H1 (cell line): ENCODE measurements around the gene MLYCD. TPM values are rescaled to one million over a fixed set of nuclear protein-coding genes. Genes with fewer than 3 reads are reported as not detected.

Experiments used
- CTCF ChIA-PET: fragments of 300-600 bp; sonication (Branson Sonifier 250); formaldehyde crosslinking; loops from one replicate; lab custom pipeline; 2021; ENCODE audit not compliant: partially characterized antibody; lab: Charles Lee
- POLR2A ChIA-PET: fragments of 300-600 bp; sonication (Branson Sonifier 250); formaldehyde crosslinking; loops from one replicate; lab custom pipeline; 2021; ENCODE audit warnings: inconsistent platforms; ENCODE audit not compliant: partially characterized antibody; lab: Charles Lee
- DNase-seq, 2 experiments: peaks; one replicate each; pipeline versions ENCODE4 v3.0.0 to v3.0.0-alpha.2; 2010 to 2022; ENCODE audit warnings: low spot score in 2 of 2, low read depth in 1 of 2, mixed read lengths in 1 of 2
- FAIRE-seq: peaks from 2 replicates; lab custom pipeline; 2011; peaks lifted over from hg19 to GRCh38; lab: Jason Lieb, UNC
- H2AFZ ChIP-seq: 2 replicates; pipeline ENCODE4 v1.8.1; 2012; ENCODE audit warnings: low read length, inconsistent platforms
- H2AK5ac ChIP-seq: 2 replicates; pipeline ENCODE4 v1.6.1; 2013; ENCODE audit warnings: low read depth, low read length
- H2BK120ac ChIP-seq: replicated peaks from 2 replicates; pipeline ENCODE3; 2013; ENCODE audit warnings: low read depth, low read length, inconsistent platforms
- H2BK12ac ChIP-seq: 2 replicates; pipeline ENCODE4 v1.6.1; 2013; ENCODE audit warnings: low read depth, low read length
- H2BK15ac ChIP-seq: 2 replicates; pipeline ENCODE4 v1.6.1; 2013; ENCODE audit warnings: low read length
- H2BK20ac ChIP-seq: 2 replicates; pipeline ENCODE4 v1.6.1; 2013; ENCODE audit warnings: low read length
- H2BK5ac ChIP-seq: 2 replicates; pipeline ENCODE4 v1.6.1; 2013; ENCODE audit warnings: low read depth, low read length
- H3K14ac ChIP-seq: 2 replicates; pipeline ENCODE4 v1.6.1; 2013; ENCODE audit warnings: inconsistent platforms; ENCODE audit not compliant: insufficient read length
- H3K18ac ChIP-seq: 2 replicates; pipeline ENCODE4 v1.6.1; 2013; ENCODE audit warnings: low read length; ENCODE audit errors: extremely low read depth
- H3K23ac ChIP-seq: 2 replicates; pipeline ENCODE4 v1.6.1; 2013; ENCODE audit warnings: inconsistent platforms; ENCODE audit not compliant: insufficient read length
- H3K23me2 ChIP-seq: 2 replicates; pipeline ENCODE4 v1.6.1; 2013; ENCODE audit warnings: low read depth, low read length
- H3K27ac ChIP-seq: 2 replicates; pipeline ENCODE4 v1.6.1; 2011; ENCODE audit warnings: low read depth, low read length, inconsistent platforms
- H3K27me3 ChIP-seq, 4 experiments: replicated peaks in 1 of 4; 1 replicate in 1 of 4; 2 replicates in 3 of 4; pipeline versions ENCODE4 v1.6.1 to v1.8.1; 2011 to 2013; ENCODE audit warnings: low read length in 3 of 4, mild to moderate bottlenecking in 3 of 4, inconsistent platforms in 2 of 4, mixed read lengths in 2 of 4, moderate library complexity in 1 of 4; ENCODE audit not compliant: control insufficient read depth in 3 of 4, insufficient read depth in 3 of 4; ENCODE audit errors: extremely low read depth in 1 of 4
- H3K36me3 ChIP-seq, 4 experiments: 2 replicates each; pipeline versions ENCODE4 v1.6.1 to v1.8.1; 2011 to 2013; ENCODE audit warnings: mild to moderate bottlenecking in 4 of 4, low read length in 3 of 4, moderate library complexity in 2 of 4, control low read depth in 1 of 4, inconsistent platforms in 1 of 4; ENCODE audit not compliant: insufficient read depth in 4 of 4, control insufficient read depth in 2 of 4
- H3K4ac ChIP-seq: replicated peaks from 2 replicates; pipeline ENCODE3; 2013; ENCODE audit warnings: low read length, low read depth, mixed read lengths, inconsistent platforms; ENCODE audit not compliant: insufficient read length
- H3K4me1 ChIP-seq, 4 experiments: replicated peaks in 1 of 4; 1 replicate in 1 of 4; 2 replicates in 3 of 4; pipeline versions ENCODE4 v1.6.1 to v1.8.1; 2011 to 2013; ENCODE audit warnings: low read length in 3 of 4, inconsistent platforms in 2 of 4, mixed read lengths in 1 of 4; ENCODE audit not compliant: insufficient read depth in 4 of 4, control insufficient read depth in 3 of 4
- H3K4me2 ChIP-seq, 2 experiments: 2 replicates each; pipeline versions ENCODE4 v1.6.1 to v1.8.1; 2011 to 2013; ENCODE audit warnings: low read depth in 2 of 2, low read length in 2 of 2, control low read depth in 1 of 2, inconsistent platforms in 1 of 2, mild to moderate bottlenecking in 1 of 2; ENCODE audit not compliant: insufficient read depth in 1 of 2
- H3K4me3 ChIP-seq, 4 experiments: fragments of 200-600, 300-600 bp in 1 of 4; sonication (generic), shearing (Covaris generic), sonication (Bioruptor Twin) in 1 of 4; 2 replicates each; pipeline versions ENCODE4 v1.5.1 to v1.8.1; 2011 to 2016; ENCODE audit warnings: low read length in 4 of 4, low read depth in 3 of 4, control low read depth in 2 of 4, inconsistent platforms in 2 of 4, mild to moderate bottlenecking in 2 of 4, mixed read lengths in 1 of 4, moderate library complexity in 1 of 4; ENCODE audit not compliant: insufficient read depth in 2 of 4; ENCODE audit errors: extremely low read depth in 1 of 4
- H3K56ac ChIP-seq: replicated peaks from 2 replicates; pipeline ENCODE3; 2013; ENCODE audit warnings: low read depth, mild to moderate bottlenecking, mixed read lengths, low read length, inconsistent platforms; ENCODE audit not compliant: insufficient read length
- H3K79me1 ChIP-seq: 2 replicates; pipeline ENCODE4 v1.6.1; 2013; ENCODE audit warnings: low read depth, low read length, control low read depth
- H3K79me2 ChIP-seq, 2 experiments: 2 replicates each; pipeline versions ENCODE4 v1.6.1 to v1.8.1; 2012 to 2013; ENCODE audit warnings: low read length in 2 of 2, mild to moderate bottlenecking in 2 of 2, inconsistent platforms in 1 of 2; ENCODE audit not compliant: insufficient read depth in 2 of 2, control insufficient read depth in 1 of 2
- H3K9ac ChIP-seq, 4 experiments: replicated peaks in 1 of 4; 1 replicate in 1 of 4; 2 replicates in 3 of 4; pipeline versions ENCODE4 v1.6.1 to v1.8.1; 2011 to 2013; ENCODE audit warnings: low read depth in 3 of 4, low read length in 3 of 4, control low read depth in 2 of 4, mild to moderate bottlenecking in 2 of 4, moderate library complexity in 2 of 4, inconsistent platforms in 1 of 4; ENCODE audit errors: extremely low read depth in 1 of 4
- H3K9me3 ChIP-seq, 2 experiments: 2 replicates each; pipeline versions ENCODE4 v1.6.1 to v1.8.1; 2012 to 2013; ENCODE audit warnings: mild to moderate bottlenecking in 2 of 2, moderate library complexity in 2 of 2, control low read depth in 1 of 2, inconsistent platforms in 1 of 2, low read depth in 1 of 2, low read length in 1 of 2, mixed read lengths in 1 of 2; ENCODE audit not compliant: insufficient read depth in 2 of 2
- H4K20me1 ChIP-seq, 2 experiments: replicated peaks in 1 of 2; 2 replicates each; pipeline versions ENCODE3 to v1.8.1; 2011 to 2013; ENCODE audit warnings: inconsistent platforms in 2 of 2, low read length in 2 of 2, mild to moderate bottlenecking in 1 of 2; ENCODE audit not compliant: insufficient read depth in 2 of 2, control insufficient read depth in 1 of 2
- H4K5ac ChIP-seq: 2 replicates; pipeline ENCODE4 v1.6.1; 2013; ENCODE audit warnings: low read length, low read depth, mixed read lengths, inconsistent platforms; ENCODE audit not compliant: insufficient read length
- H4K8ac ChIP-seq: 2 replicates; pipeline ENCODE4 v1.8.0; 2013; ENCODE audit warnings: mild to moderate bottlenecking, moderate library complexity, low read length, inconsistent platforms; ENCODE audit not compliant: insufficient read depth; ENCODE audit errors: extremely low read depth
- H4K91ac ChIP-seq: replicated peaks from 2 replicates; pipeline ENCODE3; 2013; ENCODE audit warnings: low read length, mixed read lengths, inconsistent platforms; ENCODE audit not compliant: insufficient read length
- HDAC2 ChIP-seq, 2 experiments: fragments of 300-600 bp in 1 of 2; sonication (generic) in 1 of 2; IDR thresholded peaks; 2 replicates each; pipeline ENCODE4 v1.6.1; 2011 to 2012; ENCODE audit warnings: low read depth in 2 of 2, low read length in 2 of 2, mild to moderate bottlenecking in 2 of 2, moderate library complexity in 2 of 2, borderline replicate concordance in 1 of 2, inconsistent platforms in 1 of 2
- JUN ChIP-seq: IDR thresholded peaks from 2 replicates; pipeline ENCODE4 v1.6.1; 2011; ENCODE audit warnings: low read depth, mild to moderate bottlenecking, improper control_type of control experiment, low read length
- KDM5A ChIP-seq: fragments of 200-600 bp; IDR thresholded peaks from 2 replicates; pipeline ENCODE4 v1.7.1; 2012; ENCODE audit warnings: mild to moderate bottlenecking, low read length, inconsistent platforms, mixed read lengths
- MAFK ChIP-seq: IDR thresholded peaks from 2 replicates; pipeline ENCODE4 v1.6.1; 2012; ENCODE audit warnings: low read depth, mild to moderate bottlenecking, improper control_type of control experiment, low read length
- PHF8 ChIP-seq: fragments of 200-600 bp; sonication (generic); conservative IDR thresholded peaks from 2 replicates; pipeline ENCODE4 v1.7.1; 2012; ENCODE audit warnings: low read depth, mild to moderate bottlenecking, inconsistent platforms, low read length, moderate library complexity
- RAD21 ChIP-seq, 2 experiments: IDR thresholded peaks in 1 of 2; conservative IDR thresholded peaks in 1 of 2; 2 replicates each; pipeline ENCODE4 v1.6.1; 2011; ENCODE audit warnings: low read depth in 2 of 2, low read length in 2 of 2, improper control_type of control experiment in 1 of 2, inconsistent platforms in 1 of 2, mild to moderate bottlenecking in 1 of 2, moderate library complexity in 1 of 2
- RFX5 ChIP-seq: IDR thresholded peaks from 2 replicates; pipeline ENCODE4 v1.6.1; 2011; ENCODE audit warnings: low read depth, low read length, improper control_type of control experiment, borderline replicate concordance
- SIN3A ChIP-seq, 2 experiments: IDR thresholded peaks in 1 of 2; conservative IDR thresholded peaks in 1 of 2; 2 replicates each; pipeline ENCODE4 v1.6.1; 2011 to 2012; ENCODE audit warnings: low read length in 2 of 2, improper control_type of control experiment in 1 of 2, low read depth in 1 of 2, mild to moderate bottlenecking in 1 of 2
- SIRT6 ChIP-seq: IDR thresholded peaks from one replicate; pipeline ENCODE4 v1.7.1; 2012; ENCODE audit warnings: low read length, inconsistent platforms
- ZNF274 ChIP-seq: IDR thresholded peaks from 2 replicates; pipeline ENCODE4 v1.7.0; 2012; ENCODE audit warnings: low read length, borderline replicate concordance; ENCODE audit errors: extremely low read depth
- WGBS, 2 experiments: shearing (Covaris generic) in 1 of 2; methylation state at CpG; one replicate each; pipeline versions ENCODE4 v1.1.6 to v1.1.7; 2013 to 2015; ENCODE audit warnings: low lambda C conversion rate in 2 of 2, mixed read lengths in 2 of 2, inconsistent platforms in 1 of 2, low coverage in 1 of 2, missing lambda C conversion rate in 1 of 2; ENCODE audit not compliant: insufficient replicate concordance in 2 of 2, insufficient coverage in 1 of 2, insufficient read length in 1 of 2; ENCODE audit errors: extremely low coverage in 1 of 2, missing lambda C conversion rate in 1 of 2; 5-methylcytosine and 5-hydroxymethylcytosine counted together
- polyA plus RNA-seq, 7 experiments: library from polyadenylated mRNA; depleted of rRNA in 3 of 7; stranded (reverse) in 5 of 7; unstranded in 2 of 7; fragments of >200 nt in 5 of 7; fragments of 200-250 nt in 2 of 7; gene quantifications; 1 replicate in 5 of 7; 2 replicates in 1 of 7; 4 replicates in 1 of 7; pipeline versions ENCODE4 v1.2.1 to v1.2.3, GENCODE V29; 2011 to 2013; ENCODE audit warnings: missing spikeins in 2 of 7, mixed read lengths in 2 of 7
- total RNA-seq: library from RNA; stranded (reverse); fragmentation: NEBNext Ultra II Directional; extraction: Animal tissue kit (Norgen Biotek cat#: 25700); gene quantifications from 2 replicates; pipeline ENCODE4 v1.2.1, GENCODE V29; 2021

MLYCD gene
- total and polyA plus RNA-seq, 2 of the 8 experiments (the other 6 are each of a cell fraction or from before 2014, with no cell fraction given) = 3.7 to 7.0 TPM

DNA sequence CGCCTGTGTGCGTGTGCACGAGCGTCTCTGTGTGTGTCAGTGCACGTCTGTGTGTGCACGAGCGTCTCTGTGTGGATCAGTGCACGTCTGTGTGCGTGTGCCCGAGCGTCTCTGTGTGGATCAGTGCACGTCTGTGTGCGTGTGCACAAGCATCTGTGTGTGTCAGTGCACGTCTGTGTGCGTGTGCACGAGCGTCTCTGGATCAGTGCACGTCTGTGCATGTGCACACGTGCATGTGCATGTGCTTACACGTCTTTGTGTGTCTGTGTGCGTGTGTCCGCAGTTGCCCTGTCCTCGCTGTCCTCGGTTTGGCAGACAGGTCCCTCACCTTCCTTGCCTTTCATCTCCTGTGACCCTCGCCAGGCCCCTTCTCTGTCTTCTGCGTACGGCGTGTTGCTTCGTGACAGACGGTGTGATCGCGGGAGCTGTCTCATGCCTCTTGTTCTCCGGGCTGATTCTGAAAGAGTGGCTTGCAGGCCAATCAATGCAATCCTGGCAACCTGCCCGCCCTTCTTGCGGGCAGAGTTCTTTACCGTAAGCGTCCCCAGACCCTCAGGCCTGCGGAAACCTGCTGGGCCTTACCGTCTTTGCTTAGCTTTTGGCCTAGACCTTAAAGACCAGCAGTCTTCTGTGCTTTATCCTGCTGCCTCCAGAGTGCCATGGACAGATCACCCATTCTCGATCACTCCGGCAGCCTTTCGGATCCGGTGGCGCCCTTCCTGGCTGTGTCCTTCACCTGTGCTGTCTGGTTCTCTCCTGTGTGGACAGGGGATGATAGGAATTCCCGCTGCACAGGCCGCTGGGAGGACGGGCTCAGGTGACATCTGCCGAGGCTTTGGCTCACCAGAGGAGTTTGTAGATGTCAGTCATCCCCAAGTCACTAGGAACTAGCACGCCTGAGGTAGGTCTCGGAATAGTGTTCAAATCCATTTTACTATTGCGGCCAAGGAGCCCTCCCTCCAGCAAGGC is 18.5 kb downstream of the MLYCD start:
- TF ChIP-seq KDM5A (no peak), ZNF274 (no peak), HDAC2 (IDR thresholded peaks at IDR 0.05; ENCODE audit: borderline replicate concordance in 1 of 2, low read depth in 2 of 2, low read length in 2 of 2) (no peak), SIRT6 (no peak), RAD21 (IDR thresholded peaks at IDR 0.05 in 1 of 2, conservative IDR thresholded peaks at IDR 0.05 in 1 of 2; ENCODE audit: low read depth in 2 of 2, low read length in 2 of 2) (no peak), MAFK (no peak), RFX5 (no peak), SIN3A (conservative IDR thresholded peaks at IDR 0.05 in 1 of 2, IDR thresholded peaks at IDR 0.05 in 1 of 2; ENCODE audit: low read depth in 1 of 2, low read length in 2 of 2) (no peak), PHF8 (no peak), JUN (no peak)

More for the DNA sequence above, 18.5 kb downstream of the MLYCD start:
- 95% methylated on average over 51 of the region's 51 CpGs; no CpG with 5 or more reads in 1 of the 2 experiments for WGBS, 2 experiments
- H3K4me1 ChIP-seq = no peaks in the 10 kb centered on the region
- H2BK5ac ChIP-seq = no peak overlapping the region
- ChIA-PET POLR2A (no interaction called here), CTCF (no interaction called here)
- no peaks in the 10 kb centered on the region for H3K27me3 ChIP-seq
- H3K36me3 ChIP-seq = peaks cover 15 to 50% (median 35%) of the 10 kb centered on the region in 4 experiments
- H3K4me3 ChIP-seq = no peak overlapping the region
- H3K79me2 ChIP-seq = no peaks in the 10 kb centered on the region
- no peak overlapping the region for H2BK15ac ChIP-seq
- peaks cover 0 to 4% of the 10 kb centered on the region in 2 experiments; a peak in 2 of 4 replicates for H3K9me3 ChIP-seq
- no peak overlapping the region for H3K27ac ChIP-seq
- H2BK20ac ChIP-seq = no peak overlapping the region
- no peak overlapping the region for H3K4ac ChIP-seq
- no peak for FAIRE-seq
- H3K23me2 ChIP-seq = peaks cover 8% of the 10 kb centered on the region
- H2BK12ac ChIP-seq = no peak overlapping the region
- H3K56ac ChIP-seq = no peak overlapping the region
- H3K23ac ChIP-seq = no peak overlapping the region
- H4K8ac ChIP-seq = peak overlapping the region; percentile 9; the same call in 1 of the 2 replicates
- no peak overlapping the region for H2AFZ ChIP-seq
- H3K9ac ChIP-seq = no peak overlapping the region
- H4K91ac ChIP-seq = no peak overlapping the region
- H4K20me1 ChIP-seq = peaks cover 0 to 15% of the 10 kb centered on the region in 2 experiments
- no peak overlapping the region for H4K5ac ChIP-seq
- H2BK120ac ChIP-seq = no peak overlapping the region
- no peak overlapping the region for H3K14ac ChIP-seq
- no peak overlapping the region for H2AK5ac ChIP-seq
- no peak for DNase-seq
- no peak overlapping the region for H3K18ac ChIP-seq
- no peaks in the 10 kb centered on the region for H3K79me1 ChIP-seq
- H3K4me2 ChIP-seq = no peak overlapping the region
